Prostate gland (tissue), 2 donors: Measurements from ENCODE around the gene SPOP.

Experiments used
- POLR2A ChIP-seq: fragments of 450-650 bp; IDR thresholded peaks from one replicate; pipeline ENCODE4 v1.6.1; 2016; ENCODE audit warnings: antibody characterized with exemption, mild to moderate bottlenecking
- POLR2AphosphoS5 ChIP-seq: sonication (generic); formaldehyde crosslinking; IDR thresholded peaks from one replicate; pipeline ENCODE4 v1.6.1; 2017; ENCODE audit warnings: antibody characterized with exemption
- TF ChIP-seq, protein P1 (sequence below), 4 experiments: fragments of 200-600 bp in 2 of 4; fragments of 450-650 bp in 2 of 4; sonication (generic) in 2 of 4; IDR thresholded peaks; 1 replicate in 3 of 4; 2 replicates in 1 of 4; pipeline ENCODE4 v1.5.1; 2016 to 2019; ENCODE audit warnings: antibody characterized with exemption in 4 of 4, mild to moderate bottlenecking in 2 of 4, moderate library complexity in 2 of 4

GRCh38 chr17:49681106-49681979 lies 3.4 kb upstream of the SPOP start:
- TF ChIP-seq, protein P1, sequence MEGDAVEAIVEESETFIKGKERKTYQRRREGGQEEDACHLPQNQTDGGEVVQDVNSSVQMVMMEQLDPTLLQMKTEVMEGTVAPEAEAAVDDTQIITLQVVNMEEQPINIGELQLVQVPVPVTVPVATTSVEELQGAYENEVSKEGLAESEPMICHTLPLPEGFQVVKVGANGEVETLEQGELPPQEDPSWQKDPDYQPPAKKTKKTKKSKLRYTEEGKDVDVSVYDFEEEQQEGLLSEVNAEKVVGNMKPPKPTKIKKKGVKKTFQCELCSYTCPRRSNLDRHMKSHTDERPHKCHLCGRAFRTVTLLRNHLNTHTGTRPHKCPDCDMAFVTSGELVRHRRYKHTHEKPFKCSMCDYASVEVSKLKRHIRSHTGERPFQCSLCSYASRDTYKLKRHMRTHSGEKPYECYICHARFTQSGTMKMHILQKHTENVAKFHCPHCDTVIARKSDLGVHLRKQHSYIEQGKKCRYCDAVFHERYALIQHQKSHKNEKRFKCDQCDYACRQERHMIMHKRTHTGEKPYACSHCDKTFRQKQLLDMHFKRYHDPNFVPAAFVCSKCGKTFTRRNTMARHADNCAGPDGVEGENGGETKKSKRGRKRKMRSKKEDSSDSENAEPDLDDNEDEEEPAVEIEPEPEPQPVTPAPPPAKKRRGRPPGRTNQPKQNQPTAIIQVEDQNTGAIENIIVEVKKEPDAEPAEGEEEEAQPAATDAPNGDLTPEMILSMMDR (IDR thresholded peaks at IDR 0.05) = no peak
- no peak for TF ChIP-seq POLR2A
- TF ChIP-seq POLR2AphosphoS5 = no peak
